ENCODE data around the gene EXOC4. TPM values are rescaled to one million over a fixed set of nuclear protein-coding genes. Genes with fewer than 3 reads are reported as not detected.

EXOC4 gene
- total RNA-seq, 4 donors from 2014 or later, result 60.0 to 187 (median 80.1) TPM

DNA sequence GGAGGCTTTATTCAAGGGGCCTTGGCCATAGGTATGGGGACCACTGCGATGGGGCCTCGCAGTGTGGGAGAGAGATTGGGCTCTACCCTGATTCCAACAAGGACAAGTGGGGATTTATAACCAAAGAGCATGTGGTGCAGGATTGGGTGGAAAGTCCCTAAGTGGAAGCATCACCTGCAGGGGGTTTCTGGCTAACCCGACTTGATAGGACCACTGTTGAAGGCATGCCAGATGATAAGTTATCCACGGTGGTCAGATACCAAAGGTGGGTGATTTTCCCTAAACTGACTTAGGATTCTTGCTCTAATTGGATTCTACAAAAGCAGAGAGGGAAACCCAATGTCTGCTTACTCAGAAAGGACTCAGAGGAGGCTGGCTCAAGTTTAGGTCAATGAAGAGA is 444.7 kb downstream of the EXOC4 start:
- 96% methylated on average over 4 of the region's 4 CpGs for WGBS
- no peaks in the 10 kb centered on the region for H3K4me1 ChIP-seq
- no peak for DNase-seq (ENCODE audit: low spot score in 2 of 2)

DNA sequence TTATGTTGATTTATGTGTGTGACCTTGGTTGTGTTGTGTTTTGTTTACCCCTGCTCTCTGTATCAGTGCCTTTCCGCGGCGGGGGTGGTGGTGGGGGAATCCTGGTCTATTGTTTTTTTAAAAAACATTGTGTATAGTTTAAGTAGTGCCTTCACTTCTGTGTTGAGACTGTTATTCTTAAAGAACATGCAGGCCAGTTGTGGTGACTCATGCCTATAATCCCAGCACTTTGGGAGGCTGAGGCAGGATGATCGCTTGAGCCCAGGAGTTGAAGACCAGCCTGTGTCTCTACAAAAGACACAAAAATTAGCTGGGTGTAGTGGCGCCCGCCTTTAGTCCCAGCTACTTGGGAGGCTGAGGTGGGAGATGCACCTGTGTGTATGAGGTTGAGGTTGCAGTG is 445.2 kb downstream of the EXOC4 start:
- Histone ChIP-seq H3K27me3 (no peaks in the 10 kb centered on the region), H3K9me3 (no peaks in the 10 kb centered on the region), H3K27ac (no peak overlapping the region), H3K36me3 (no peaks in the 10 kb centered on the region), H3K4me3 (no peak overlapping the region), H3K4me1 (no peaks in the 10 kb centered on the region)
- WGBS, result 97% methylated on average over 6 of the region's 6 CpGs
- TF ChIP-seq EP300 (IDR thresholded peaks at IDR 0.05) (no peak), POLR2A (IDR thresholded peaks at IDR 0.05) (no peak), POLR2AphosphoS5 (IDR thresholded peaks at IDR 0.05) (no peak)
- TF ChIP-seq, protein P1, sequence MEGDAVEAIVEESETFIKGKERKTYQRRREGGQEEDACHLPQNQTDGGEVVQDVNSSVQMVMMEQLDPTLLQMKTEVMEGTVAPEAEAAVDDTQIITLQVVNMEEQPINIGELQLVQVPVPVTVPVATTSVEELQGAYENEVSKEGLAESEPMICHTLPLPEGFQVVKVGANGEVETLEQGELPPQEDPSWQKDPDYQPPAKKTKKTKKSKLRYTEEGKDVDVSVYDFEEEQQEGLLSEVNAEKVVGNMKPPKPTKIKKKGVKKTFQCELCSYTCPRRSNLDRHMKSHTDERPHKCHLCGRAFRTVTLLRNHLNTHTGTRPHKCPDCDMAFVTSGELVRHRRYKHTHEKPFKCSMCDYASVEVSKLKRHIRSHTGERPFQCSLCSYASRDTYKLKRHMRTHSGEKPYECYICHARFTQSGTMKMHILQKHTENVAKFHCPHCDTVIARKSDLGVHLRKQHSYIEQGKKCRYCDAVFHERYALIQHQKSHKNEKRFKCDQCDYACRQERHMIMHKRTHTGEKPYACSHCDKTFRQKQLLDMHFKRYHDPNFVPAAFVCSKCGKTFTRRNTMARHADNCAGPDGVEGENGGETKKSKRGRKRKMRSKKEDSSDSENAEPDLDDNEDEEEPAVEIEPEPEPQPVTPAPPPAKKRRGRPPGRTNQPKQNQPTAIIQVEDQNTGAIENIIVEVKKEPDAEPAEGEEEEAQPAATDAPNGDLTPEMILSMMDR (IDR thresholded peaks at IDR 0.05), result no peak
- no peak for DNase-seq (ENCODE audit: low spot score in 2 of 2)

More for the DNA sequence above, 444.7 kb downstream of the EXOC4 start:
- no peak overlapping the region for H3K4me3 ChIP-seq
- H3K36me3 ChIP-seq, result no peaks in the 10 kb centered on the region
- TF ChIP-seq, protein P1 (IDR thresholded peaks at IDR 0.05), result no peak
- TF ChIP-seq POLR2AphosphoS5 (IDR thresholded peaks at IDR 0.05), result no peak
- no peak for TF ChIP-seq EP300 (IDR thresholded peaks at IDR 0.05)
- TF ChIP-seq POLR2A (IDR thresholded peaks at IDR 0.05), result no peak
- no peak overlapping the region for H3K27ac ChIP-seq
- no peaks in the 10 kb centered on the region for H3K27me3 ChIP-seq
- H3K9me3 ChIP-seq, result no peaks in the 10 kb centered on the region

DNA sequence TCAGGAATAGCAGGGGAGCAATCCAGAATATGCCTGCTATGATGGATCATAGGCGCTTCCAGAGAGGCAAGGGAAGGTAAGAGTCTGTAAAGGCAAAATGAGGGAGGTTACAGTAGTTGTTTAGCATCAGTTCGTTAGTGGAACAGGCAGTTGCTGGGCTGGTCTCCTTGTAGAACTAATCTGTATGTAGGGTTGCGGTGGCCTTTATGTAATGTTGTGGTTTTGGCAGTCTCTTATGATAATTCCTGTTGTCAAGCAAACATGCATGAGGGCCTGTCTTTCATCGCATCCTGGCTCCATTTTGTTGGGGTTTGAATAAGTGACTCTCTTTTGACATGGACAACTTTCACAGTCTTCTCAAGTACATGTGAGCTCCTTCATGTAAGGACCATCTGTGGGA is 446.5 kb downstream of the EXOC4 start:
- 75% methylated on average over 4 of the region's 4 CpGs for WGBS
- no peak for DNase-seq (ENCODE audit: low spot score in 2 of 2)
- Histone ChIP-seq H3K9me3 (no peaks in the 10 kb centered on the region), H3K36me3 (no peaks in the 10 kb centered on the region), H3K27me3 (no peaks in the 10 kb centered on the region), H3K4me1 (no peaks in the 10 kb centered on the region), H3K27ac (no peak overlapping the region), H3K4me3 (no peak overlapping the region)
- TF ChIP-seq POLR2A (IDR thresholded peaks at IDR 0.05) (no peak), EP300 (IDR thresholded peaks at IDR 0.05) (no peak), POLR2AphosphoS5 (IDR thresholded peaks at IDR 0.05) (no peak)
- TF ChIP-seq, protein P1 (IDR thresholded peaks at IDR 0.05), result no peak

DNA sequence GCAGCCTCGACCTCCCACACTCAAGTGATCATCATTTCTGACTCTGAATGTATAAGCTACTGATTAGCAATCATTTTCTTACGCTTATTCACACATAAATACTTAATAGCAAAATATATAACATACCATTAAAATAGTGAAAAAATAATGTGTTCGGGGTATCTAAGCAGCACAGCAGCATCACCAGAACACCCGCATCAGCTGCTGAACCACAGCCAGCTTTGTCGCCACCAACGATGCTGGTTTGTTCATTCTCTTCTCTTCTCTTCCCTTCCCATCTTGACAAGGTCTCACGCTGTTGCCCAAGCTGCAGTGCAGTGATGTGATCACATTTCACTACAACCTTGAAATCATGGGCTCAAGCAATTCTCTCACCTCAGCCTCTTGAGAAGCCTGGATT is 449.2 kb downstream of the EXOC4 start:
- Histone ChIP-seq H3K27me3 (no peaks in the 10 kb centered on the region), H3K9me3 (no peaks in the 10 kb centered on the region), H3K36me3 (no peaks in the 10 kb centered on the region), H3K27ac (no peak overlapping the region), H3K4me1 (no peaks in the 10 kb centered on the region), H3K4me3 (no peak overlapping the region)
- no peak for TF ChIP-seq POLR2AphosphoS5 (IDR thresholded peaks at IDR 0.05)
- TF ChIP-seq, protein P1 (IDR thresholded peaks at IDR 0.05), result no peak
- TF ChIP-seq EP300 (IDR thresholded peaks at IDR 0.05), result no peak
- no peak for TF ChIP-seq POLR2A (IDR thresholded peaks at IDR 0.05)
- no peak for DNase-seq (ENCODE audit: low spot score in 2 of 2)
- WGBS, result 79% methylated on average over 7 of the region's 7 CpGs

DNA sequence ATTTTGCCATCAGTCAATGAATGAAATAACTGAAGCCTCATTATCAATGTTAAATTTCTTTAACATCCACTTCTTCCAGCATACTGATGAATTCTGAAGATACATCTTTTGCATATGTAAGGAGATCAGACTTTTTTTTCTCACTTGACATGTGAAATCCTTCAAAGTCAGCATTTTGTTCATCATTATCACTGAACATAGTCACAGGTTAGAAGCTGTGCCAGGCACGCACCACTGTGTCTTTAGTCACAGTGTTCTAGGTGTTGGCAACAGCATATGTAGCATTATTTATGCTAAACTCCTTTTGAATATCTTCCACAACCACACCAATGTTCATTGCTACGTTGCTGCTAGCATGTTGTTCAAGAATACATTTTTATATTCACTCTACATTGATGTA is 450.1 kb downstream of the EXOC4 start:
- 42% methylated on average over 2 of the region's 2 CpGs for WGBS
- TF ChIP-seq POLR2AphosphoS5 (IDR thresholded peaks at IDR 0.05), result no peak
- TF ChIP-seq, protein P1 (IDR thresholded peaks at IDR 0.05), result no peak
- no peak for TF ChIP-seq POLR2A (IDR thresholded peaks at IDR 0.05)
- no peak for TF ChIP-seq EP300 (IDR thresholded peaks at IDR 0.05)
- no peaks in the 10 kb centered on the region for H3K36me3 ChIP-seq
- H3K9me3 ChIP-seq, result no peaks in the 10 kb centered on the region
- H3K27me3 ChIP-seq, result no peaks in the 10 kb centered on the region
- DNase-seq (ENCODE audit: low spot score in 2 of 2), result no peak
- no peaks in the 10 kb centered on the region for H3K4me1 ChIP-seq
- no peak overlapping the region for H3K4me3 ChIP-seq
- no peak overlapping the region for H3K27ac ChIP-seq
